Liver (tissue), 9 donors: ENCODE results near the gene MDN1. TPM values are rescaled to one million over a fixed set of nuclear protein-coding genes. Genes with fewer than 3 reads are reported as not detected.
"Not testable (repeated sequence)": the region's sequence is repeated elsewhere in the genome, so short reads cannot be mapped to it uniquely, and the experiment has no call there.

Experiments used
- DNase-seq: peaks from one replicate; pipeline ENCODE4 v3.0.0-alpha.2; 2017; ENCODE audit warnings: low spot score
- H3K27ac ChIP-seq, 2 donors: one replicate each; pipeline ENCODE4 v1.7.0; 2013; ENCODE audit warnings: inconsistent platforms in 2 of 2, low read length in 2 of 2, control low read depth in 1 of 2, low read depth in 1 of 2, mild to moderate bottlenecking in 1 of 2
- H3K27me3 ChIP-seq, 4 donors: one replicate each; pipeline versions ENCODE4 v1.6.1 to v1.7.0; 2013; ENCODE audit warnings: low read length in 3 of 4, inconsistent platforms in 1 of 4, mild to moderate bottlenecking in 1 of 4, moderate library complexity in 1 of 4; ENCODE audit not compliant: control insufficient read depth in 4 of 4, insufficient read depth in 4 of 4
- H3K36me3 ChIP-seq, 4 donors: one replicate each; pipeline versions ENCODE4 v1.6.1 to v1.7.0; 2013; ENCODE audit warnings: low read length in 3 of 4, mild to moderate bottlenecking in 3 of 4, low read depth in 1 of 4, moderate library complexity in 1 of 4; ENCODE audit not compliant: control insufficient read depth in 4 of 4, insufficient read depth in 3 of 4
- H3K4me1 ChIP-seq, 4 donors: one replicate each; pipeline versions ENCODE4 v1.6.1 to v1.7.0; 2013; ENCODE audit warnings: low read length in 3 of 4, mild to moderate bottlenecking in 3 of 4, moderate library complexity in 1 of 4; ENCODE audit not compliant: control insufficient read depth in 4 of 4, insufficient read depth in 4 of 4
- H3K4me3 ChIP-seq, 3 donors: one replicate each; pipeline versions ENCODE4 v1.6.1 to v1.7.0; 2013; ENCODE audit warnings: low read length in 3 of 3, control low read depth in 1 of 3, low read depth in 1 of 3, mild to moderate bottlenecking in 1 of 3
- H3K9ac ChIP-seq, 2 donors: one replicate each; pipeline ENCODE4 v1.7.0; 2013; ENCODE audit warnings: low read length in 2 of 2, mild to moderate bottlenecking in 2 of 2, moderate library complexity in 2 of 2, control low read depth in 1 of 2, low read depth in 1 of 2
- H3K9me3 ChIP-seq, 4 donors: one replicate each; pipeline versions ENCODE4 v1.6.1 to v1.7.0; 2013; ENCODE audit warnings: low read length in 3 of 4; ENCODE audit not compliant: control insufficient read depth in 4 of 4
- CTCF ChIP-seq: fragments of 150-350 bp; IDR thresholded peaks from 2 replicates; pipeline ENCODE4 v1.5.1; 2017; ENCODE audit warnings: improper control_type of control experiment, low read depth, low read length; ENCODE audit not compliant: missing input control
- FOXA2 ChIP-seq: IDR thresholded peaks from 2 replicates; pipeline ENCODE4 v1.6.1; 2016; ENCODE audit warnings: antibody characterized with exemption
- HNF4A ChIP-seq, 2 donors: conservative IDR thresholded peaks; 2 replicates each; pipeline ENCODE4 v1.6.1; 2016; ENCODE audit warnings: antibody characterized with exemption in 2 of 2, mild to moderate bottlenecking in 2 of 2
- JUND ChIP-seq, 2 donors: IDR thresholded peaks; 2 replicates each; pipeline ENCODE4 v1.6.1; 2016; ENCODE audit warnings: antibody characterized with exemption in 2 of 2
- REST ChIP-seq: IDR thresholded peaks from 2 replicates; pipeline ENCODE4 v1.6.1; 2016; ENCODE audit warnings: antibody characterized with exemption, mild to moderate bottlenecking
- RXRA ChIP-seq, 2 donors: IDR thresholded peaks; 2 replicates each; pipeline ENCODE4 v1.6.1; 2017 to 2018; ENCODE audit warnings: antibody characterized with exemption in 2 of 2, mild to moderate bottlenecking in 1 of 2
- SP1 ChIP-seq: IDR thresholded peaks from 2 replicates; pipeline ENCODE4 v1.6.1; 2018; ENCODE audit warnings: antibody characterized with exemption, mild to moderate bottlenecking
- YY1 ChIP-seq: IDR thresholded peaks from 2 replicates; pipeline ENCODE4 v1.6.1; 2016; ENCODE audit warnings: antibody characterized with exemption, mild to moderate bottlenecking
- WGBS: extraction: QIAGEN DNeasy Blood & Tissue Kit; methylation state at CpG from one replicate; pipeline ENCODE4 v1.1.7; 2013; 5-methylcytosine and 5-hydroxymethylcytosine counted together
- polyA plus RNA-seq, 2 donors: library from polyadenylated mRNA; stranded (reverse) in 1 of 2; unstranded in 1 of 2; fragments of 200-250 nt in 1 of 2; fragments of >200 nt in 1 of 2; fragmentation: Nextera tagmentation in 1 of 2; extraction: Ambion mirVana in 1 of 2; gene quantifications; one replicate each; pipeline versions ENCODE4 v1.2.1 to v1.2.3, GENCODE V29; 2013 to 2015
- total RNA-seq, 2 donors: library from RNA; depleted of rRNA; stranded (reverse); fragments of >200 nt; gene quantifications; one replicate each; pipeline ENCODE4 v1.2.3, GENCODE V29; 2014
- donor health status: healthy.
- donor health status: healthy.
- donor health status: healthy.
- donor health status: healthy.
- donor health status: healthy.

The MDN1 gene
- total and polyA plus RNA-seq, 4 donors = 5.4 to 48.9 (median 22.8) TPM

GRCh38 chr6:89643406-89643805, 176.2 kb downstream of the MDN1 start:
- TF ChIP-seq JUND (IDR thresholded peaks at IDR 0.05) (no peak), REST (no peak), RXRA (IDR thresholded peaks at IDR 0.05) (peak in 1 of 2 donors; percentile 27), SP1 (peak; percentile 10), HNF4A (conservative IDR thresholded peaks at IDR 0.05) (peak; percentile 48 to 75), FOXA2 (no peak)
- peaks cover 0 to 9% (median 5%) of the 10 kb centered on the region in 4 donors for H3K4me1 ChIP-seq
- no peak overlapping the region for H3K4me3 ChIP-seq
- H3K9me3 ChIP-seq = no peaks in the 10 kb centered on the region
- H3K36me3 ChIP-seq = peaks cover 5 to 46% (median 37%) of the 10 kb centered on the region in 4 donors
- H3K27ac ChIP-seq = no peak overlapping the region
- DNase-seq = no peak
- no peaks in the 10 kb centered on the region for H3K27me3 ChIP-seq
- no peak overlapping the region for H3K9ac ChIP-seq
- WGBS = 48% methylated on average over 3 of the region's 3 CpGs

DNA sequence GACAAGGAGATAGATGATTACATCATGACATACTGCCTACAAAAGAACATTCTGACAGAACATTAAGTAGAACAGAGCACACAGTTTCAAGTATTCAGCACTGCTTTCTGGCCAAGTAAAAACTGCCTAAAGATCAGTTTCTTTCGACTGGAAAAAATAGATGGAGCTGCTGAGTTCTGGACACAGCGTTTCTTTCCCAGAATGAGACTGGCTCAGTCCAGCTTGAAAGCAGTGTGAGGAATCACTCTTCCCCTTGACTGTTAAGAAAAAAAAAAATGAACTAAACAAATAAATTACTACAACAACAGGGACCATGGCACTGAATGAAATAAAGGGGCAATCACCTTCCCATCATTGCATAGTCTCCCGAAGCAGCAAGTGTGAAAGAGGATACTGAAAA, 176.6 kb downstream of the MDN1 start:
- H3K27ac ChIP-seq = no peak overlapping the region
- WGBS = 90% methylated on average over 3 of the region's 3 CpGs
- no peak overlapping the region for H3K9ac ChIP-seq
- peaks cover 0 to 10% (median 5%) of the 10 kb centered on the region in 4 donors for H3K4me1 ChIP-seq
- H3K27me3 ChIP-seq = no peaks in the 10 kb centered on the region
- H3K36me3 ChIP-seq = peaks cover 5 to 42% (median 34%) of the 10 kb centered on the region in 4 donors
- H3K4me3 ChIP-seq = no peak overlapping the region
- TF ChIP-seq YY1 = no peak
- TF ChIP-seq CTCF = no peak
- TF ChIP-seq JUND (IDR thresholded peaks at IDR 0.05) = no peak
- no peak for DNase-seq
- no peaks in the 10 kb centered on the region for H3K9me3 ChIP-seq

- H3K4me1 ChIP-seq = peaks cover 0 to 15% (median 9%) of the 10 kb centered on the region in 4 donors
- H3K36me3 ChIP-seq = peaks cover 3 to 29% (median 22%) of the 10 kb centered on the region in 4 donors
- not testable (repeated sequence) for H3K9ac ChIP-seq, H3K9me3 ChIP-seq, H3K27ac ChIP-seq, H3K4me3 ChIP-seq, H3K27me3 ChIP-seq, DNase-seq
- 95% methylated on average over 3 of the region's 3 CpGs for WGBS
Measured at GRCh38 chr6:89641581-89641980, 178.0 kb downstream of the MDN1 start.
